K562 (cell line): ENCODE results near the gene CD82. TPM values are rescaled to one million over a fixed set of nuclear protein-coding genes. Genes with fewer than 3 reads are reported as not detected.

Source experiments
- ELF4 ChIP-seq: fragments of 450-650 bp; formaldehyde crosslinking; IDR thresholded peaks from 2 replicates; pipeline ENCODE4 v1.4.0; 2022; ENCODE audit warnings: missing genetic modification characterization
- NR2C1 ChIP-seq, 2 experiments: fragments of 450-650 bp; IDR thresholded peaks; 2 replicates each; pipeline ENCODE4 v1.6.1; 2017; ENCODE audit warnings: mild to moderate bottlenecking in 2 of 2, antibody characterized with exemption in 1 of 2, inconsistent platforms in 1 of 2, missing compliant biosample characterization in 1 of 2, missing genetic modification characterization in 1 of 2
- POLR2AphosphoS5 ChIP-seq: IDR thresholded peaks from 2 replicates; pipeline ENCODE4 v1.6.1; 2011; ENCODE audit warnings: mild to moderate bottlenecking, low read depth, low read length, moderate library complexity; ENCODE audit not compliant: control insufficient read depth, insufficient read depth
- SP2 ChIP-seq: IDR thresholded peaks from 2 replicates; pipeline ENCODE4 v1.6.1; 2011; ENCODE audit warnings: mild to moderate bottlenecking, low read depth, low read length, moderate library complexity; ENCODE audit not compliant: poor library complexity, severe bottlenecking; ENCODE audit errors: extremely low read depth
- TAF1 ChIP-seq: IDR thresholded peaks from 2 replicates; pipeline ENCODE4 v1.6.1; 2011; ENCODE audit warnings: mild to moderate bottlenecking, low read length, moderate library complexity; ENCODE audit not compliant: insufficient read depth, control insufficient read depth, severe bottlenecking; ENCODE audit errors: extremely low read depth
- polyA plus RNA-seq, 8 experiments: library from polyadenylated mRNA; depleted of rRNA in 4 of 8; stranded (reverse) in 5 of 8; unstranded in 3 of 8; fragments of >200 nt; fragmentation: Nextera tagmentation in 2 of 8; fragmentation: Illumina TruSeq in 1 of 8; extraction: Ambion mirVana in 2 of 8; extraction: Trizol in 1 of 8; gene quantifications; 2 replicates each; pipeline versions ENCODE4 v1.2.1 to v1.2.3, GENCODE V29; 2011 to 2014; ENCODE audit warnings: inconsistent platforms in 1 of 8, missing spikeins in 1 of 8
- total RNA-seq, 7 experiments: library from RNA; depleted of rRNA in 6 of 7; stranded (reverse); fragments of >200 nt in 6 of 7; fragmentation: Illumina TruSeq in 2 of 7; extraction: Trizol in 2 of 7; gene quantifications; 2 replicates each; pipeline versions ENCODE4 v1.2.1 to v1.2.3, GENCODE V29; 2011 to 2021; ENCODE audit warnings: low replicate concordance in 1 of 7
- TF ChIP-seq, protein P1 (sequence below): fragments of 250-450 bp; sonication (Bioruptor Pico); IDR thresholded peaks from 2 replicates; pipeline ENCODE4 v1.4.0; 2020; ENCODE audit warnings: mild to moderate bottlenecking, moderate library complexity, borderline replicate concordance
- TF ChIP-seq, protein P2 (sequence below), 2 experiments: IDR thresholded peaks in 1 of 2; conservative IDR thresholded peaks in 1 of 2; 2 replicates each; pipeline ENCODE4 v1.6.1; 2016; ENCODE audit warnings: low read depth in 2 of 2, mild to moderate bottlenecking in 1 of 2, missing compliant biosample characterization in 1 of 2, missing genetic modification characterization in 1 of 2, moderate library complexity in 1 of 2
- TF ChIP-seq, protein P3 (sequence below): IDR thresholded peaks from 2 replicates; pipeline ENCODE4 v1.6.1; 2014; ENCODE audit warnings: antibody characterized with exemption

The CD82 gene
- total and polyA plus RNA-seq, 9 of the 15 experiments (the other 6 are each of a cell fraction or from before 2014, with no cell fraction given): 0.27 to 9.4 (median 3.0) TPM

GRCh38 chr11:44621784-44622183 lies 56.3 kb downstream of the CD82 start (continued):
- TF ChIP-seq POLR2AphosphoS5 (no peak), ELF4 (CRISPR knock-in tag) (no peak), TAF1 (no peak), NR2C1 (IDR thresholded peaks at IDR 0.05) (no peak), NR2C1 (tag; IDR thresholded peaks at IDR 0.05) (no peak), SP2 (no peak)
- TF ChIP-seq, protein P1, sequence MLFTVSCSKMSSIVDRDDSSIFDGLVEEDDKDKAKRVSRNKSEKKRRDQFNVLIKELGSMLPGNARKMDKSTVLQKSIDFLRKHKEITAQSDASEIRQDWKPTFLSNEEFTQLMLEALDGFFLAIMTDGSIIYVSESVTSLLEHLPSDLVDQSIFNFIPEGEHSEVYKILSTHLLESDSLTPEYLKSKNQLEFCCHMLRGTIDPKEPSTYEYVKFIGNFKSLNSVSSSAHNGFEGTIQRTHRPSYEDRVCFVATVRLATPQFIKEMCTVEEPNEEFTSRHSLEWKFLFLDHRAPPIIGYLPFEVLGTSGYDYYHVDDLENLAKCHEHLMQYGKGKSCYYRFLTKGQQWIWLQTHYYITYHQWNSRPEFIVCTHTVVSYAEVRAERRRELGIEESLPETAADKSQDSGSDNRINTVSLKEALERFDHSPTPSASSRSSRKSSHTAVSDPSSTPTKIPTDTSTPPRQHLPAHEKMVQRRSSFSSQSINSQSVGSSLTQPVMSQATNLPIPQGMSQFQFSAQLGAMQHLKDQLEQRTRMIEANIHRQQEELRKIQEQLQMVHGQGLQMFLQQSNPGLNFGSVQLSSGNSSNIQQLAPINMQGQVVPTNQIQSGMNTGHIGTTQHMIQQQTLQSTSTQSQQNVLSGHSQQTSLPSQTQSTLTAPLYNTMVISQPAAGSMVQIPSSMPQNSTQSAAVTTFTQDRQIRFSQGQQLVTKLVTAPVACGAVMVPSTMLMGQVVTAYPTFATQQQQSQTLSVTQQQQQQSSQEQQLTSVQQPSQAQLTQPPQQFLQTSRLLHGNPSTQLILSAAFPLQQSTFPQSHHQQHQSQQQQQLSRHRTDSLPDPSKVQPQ (CRISPR knock-in tag): no peak
- TF ChIP-seq, protein P2, sequence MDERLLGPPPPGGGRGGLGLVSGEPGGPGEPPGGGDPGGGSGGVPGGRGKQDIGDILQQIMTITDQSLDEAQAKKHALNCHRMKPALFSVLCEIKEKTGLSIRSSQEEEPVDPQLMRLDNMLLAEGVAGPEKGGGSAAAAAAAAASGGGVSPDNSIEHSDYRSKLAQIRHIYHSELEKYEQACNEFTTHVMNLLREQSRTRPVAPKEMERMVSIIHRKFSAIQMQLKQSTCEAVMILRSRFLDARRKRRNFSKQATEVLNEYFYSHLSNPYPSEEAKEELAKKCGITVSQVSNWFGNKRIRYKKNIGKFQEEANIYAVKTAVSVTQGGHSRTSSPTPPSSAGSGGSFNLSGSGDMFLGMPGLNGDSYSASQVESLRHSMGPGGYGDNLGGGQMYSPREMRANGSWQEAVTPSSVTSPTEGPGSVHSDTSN (CRISPR knock-in tag; IDR thresholded peaks at IDR 0.05; ENCODE audit: low read depth): no peak
- TF ChIP-seq, protein P2 (tag; conservative IDR thresholded peaks at IDR 0.05; ENCODE audit: low read depth): no peak
- TF ChIP-seq, protein P3, sequence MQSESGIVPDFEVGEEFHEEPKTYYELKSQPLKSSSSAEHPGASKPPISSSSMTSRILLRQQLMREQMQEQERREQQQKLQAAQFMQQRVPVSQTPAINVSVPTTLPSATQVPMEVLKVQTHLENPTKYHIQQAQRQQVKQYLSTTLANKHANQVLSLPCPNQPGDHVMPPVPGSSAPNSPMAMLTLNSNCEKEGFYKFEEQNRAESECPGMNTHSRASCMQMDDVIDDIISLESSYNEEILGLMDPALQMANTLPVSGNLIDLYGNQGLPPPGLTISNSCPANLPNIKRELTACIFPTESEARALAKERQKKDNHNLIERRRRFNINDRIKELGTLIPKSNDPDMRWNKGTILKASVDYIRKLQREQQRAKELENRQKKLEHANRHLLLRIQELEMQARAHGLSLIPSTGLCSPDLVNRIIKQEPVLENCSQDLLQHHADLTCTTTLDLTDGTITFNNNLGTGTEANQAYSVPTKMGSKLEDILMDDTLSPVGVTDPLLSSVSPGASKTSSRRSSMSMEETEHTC: no peak
- TF ChIP-seq, all 486 proteins: peak for 0
